Esophagus muscularis mucosa (tissue), 4 donors: ENCODE results near the gene FADS2. TPM values are rescaled to one million over a fixed set of nuclear protein-coding genes. Genes with fewer than 3 reads are reported as not detected.

ENCODE experiments used
- DNase-seq: peaks from one replicate; pipeline ENCODE4 v3.0.0-alpha.2; 2017; ENCODE audit errors: extremely low spot score
- H3K27ac ChIP-seq, 4 donors: fragments of 200-600 bp; sonication (generic); replicated peaks in 1 of 4; 1 replicate in 3 of 4; 2 replicates in 1 of 4; pipeline ENCODE4 v1.5.1; 2016 to 2019; ENCODE audit warnings: mild to moderate bottlenecking in 1 of 4
- H3K27me3 ChIP-seq, 4 donors: fragments of 200-600 bp; sonication (generic); one replicate each; pipeline versions ENCODE4 v1.5.1 to v1.6.0; 2016 to 2019
- H3K36me3 ChIP-seq, 4 donors: fragments of 200-600 bp; sonication (generic); one replicate each; pipeline ENCODE4 v1.5.1; 2016 to 2019
- H3K4me1 ChIP-seq, 4 donors: fragments of 200-600 bp; sonication (generic); one replicate each; pipeline ENCODE4 v1.5.1; 2016 to 2019
- H3K4me3 ChIP-seq, 4 donors: fragments of 200-600 bp; sonication (generic); 1 replicate in 2 of 4; 2 replicates in 2 of 4; pipeline ENCODE4 v1.5.1; 2016 to 2019; ENCODE audit warnings: mild to moderate bottlenecking in 4 of 4, moderate library complexity in 1 of 4
- H3K9me3 ChIP-seq, 4 donors: fragments of 200-600 bp; sonication (generic); 1 replicate in 3 of 4; 2 replicates in 1 of 4; pipeline ENCODE4 v1.5.1; 2016 to 2019
- EP300 ChIP-seq: sonication (generic); formaldehyde crosslinking; IDR thresholded peaks from one replicate; pipeline ENCODE4 v1.6.1; 2017; ENCODE audit warnings: antibody characterized with exemption
- POLR2A ChIP-seq: fragments of 450-650 bp; IDR thresholded peaks from one replicate; pipeline ENCODE4 v1.6.1; 2017; ENCODE audit warnings: antibody characterized with exemption, moderate library complexity, mild to moderate bottlenecking, low read depth
- POLR2AphosphoS5 ChIP-seq, 2 donors: sonication (generic); formaldehyde crosslinking; IDR thresholded peaks; one replicate each; pipeline ENCODE4 v1.6.1; 2017; ENCODE audit warnings: antibody characterized with exemption in 2 of 2
- WGBS: methylation state at CpG from one replicate; pipeline ENCODE4 v1.1.5; 2018; 5-methylcytosine and 5-hydroxymethylcytosine counted together
- intact Hi-C: fragments of 100-400 bp; cut with DNase I; formaldehyde crosslinking; loops from one replicate; pipeline ENCODE4 v1.15.1; 2023
- total RNA-seq, 4 donors: library from RNA; depleted of rRNA; stranded (reverse); fragments of >200 nt; gene quantifications; one replicate each; pipeline versions ENCODE4 v1.1.0 to v1.2.1, GENCODE V29; 2016
- TF ChIP-seq, protein P1 (sequence below), 3 experiments: fragments of 200-600 bp in 2 of 3; fragments of 450-650 bp in 1 of 3; sonication (generic) in 2 of 3; IDR thresholded peaks; one replicate each; pipeline ENCODE4 v1.5.1; 2017 to 2019; ENCODE audit warnings: antibody characterized with exemption in 3 of 3, mild to moderate bottlenecking in 2 of 3, moderate library complexity in 1 of 3

Gene FADS2
- total RNA-seq, 4 donors from 2014 or later, result 15.9 to 32.8 (median 28.0) TPM

DNA sequence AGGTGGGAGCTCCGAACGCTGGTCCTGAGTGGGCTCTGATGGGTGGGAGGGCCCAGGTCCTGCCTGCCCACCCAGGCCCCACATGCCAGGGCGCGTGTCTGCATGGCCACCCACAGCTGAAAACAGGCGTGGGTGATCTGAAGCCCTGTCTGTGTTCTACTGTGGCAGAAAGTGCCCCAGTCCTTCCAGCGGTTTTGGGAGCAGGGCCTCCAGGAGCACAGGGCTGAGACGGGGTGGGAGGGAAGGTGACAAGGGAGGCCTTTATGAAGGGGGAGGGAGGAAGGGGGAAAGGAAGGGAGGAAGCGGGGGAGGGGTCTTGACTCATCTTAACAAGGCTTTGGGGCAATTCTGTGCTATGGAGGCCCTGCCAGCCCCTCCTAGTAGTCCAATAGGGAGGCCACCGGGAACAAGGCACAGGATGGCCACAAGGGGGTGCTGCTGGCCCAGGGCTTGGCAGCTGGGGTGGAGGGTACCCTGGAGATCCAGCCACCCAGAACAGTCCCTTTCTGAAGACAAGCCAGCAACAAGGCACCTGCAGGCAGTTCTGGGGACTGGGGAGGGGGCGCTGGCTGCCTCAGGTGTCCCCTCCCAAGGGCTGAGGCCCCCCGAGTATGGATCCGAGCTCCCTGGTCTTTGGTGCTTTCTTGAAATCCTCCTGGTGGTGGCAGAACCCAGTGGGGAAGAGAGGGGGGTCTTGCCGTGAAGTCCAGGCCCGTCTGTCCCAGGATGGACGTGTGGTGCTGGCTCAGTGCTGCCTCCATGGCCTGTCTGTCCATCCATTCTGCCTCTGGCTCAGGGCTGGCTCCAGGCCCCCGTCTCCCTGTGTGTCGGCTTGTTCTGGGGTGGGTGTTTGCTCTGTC lies 69.5 kb downstream of the FADS2 start:
- no peak overlapping the region for H3K4me3 ChIP-seq
- TF ChIP-seq, protein P1, sequence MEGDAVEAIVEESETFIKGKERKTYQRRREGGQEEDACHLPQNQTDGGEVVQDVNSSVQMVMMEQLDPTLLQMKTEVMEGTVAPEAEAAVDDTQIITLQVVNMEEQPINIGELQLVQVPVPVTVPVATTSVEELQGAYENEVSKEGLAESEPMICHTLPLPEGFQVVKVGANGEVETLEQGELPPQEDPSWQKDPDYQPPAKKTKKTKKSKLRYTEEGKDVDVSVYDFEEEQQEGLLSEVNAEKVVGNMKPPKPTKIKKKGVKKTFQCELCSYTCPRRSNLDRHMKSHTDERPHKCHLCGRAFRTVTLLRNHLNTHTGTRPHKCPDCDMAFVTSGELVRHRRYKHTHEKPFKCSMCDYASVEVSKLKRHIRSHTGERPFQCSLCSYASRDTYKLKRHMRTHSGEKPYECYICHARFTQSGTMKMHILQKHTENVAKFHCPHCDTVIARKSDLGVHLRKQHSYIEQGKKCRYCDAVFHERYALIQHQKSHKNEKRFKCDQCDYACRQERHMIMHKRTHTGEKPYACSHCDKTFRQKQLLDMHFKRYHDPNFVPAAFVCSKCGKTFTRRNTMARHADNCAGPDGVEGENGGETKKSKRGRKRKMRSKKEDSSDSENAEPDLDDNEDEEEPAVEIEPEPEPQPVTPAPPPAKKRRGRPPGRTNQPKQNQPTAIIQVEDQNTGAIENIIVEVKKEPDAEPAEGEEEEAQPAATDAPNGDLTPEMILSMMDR (IDR thresholded peaks at IDR 0.05), result peak; percentile 85 to 92 (median 86)
- TF ChIP-seq POLR2A, result no peak
- H3K27me3 ChIP-seq, result no peaks in the 10 kb centered on the region
- H3K36me3 ChIP-seq, result peaks cover 0 to 58% (median 10%) of the 10 kb centered on the region in 4 donors
- DNase-seq, result no peak
- no peaks in the 10 kb centered on the region for H3K9me3 ChIP-seq
- intact Hi-C loops, result loop anchor here (2.0 to 5.0 kb wide), 2 partner anchors 101 to 210 kb away; no protein-coding TSS in a partner anchor
- H3K27ac ChIP-seq, result peak overlapping the region; percentile 2 to 67 (median 54)
- WGBS, result 71% methylated on average over 9 of the region's 17 CpGs
- peaks cover 9 to 26% (median 19%) of the 10 kb centered on the region in 4 donors for H3K4me1 ChIP-seq

DNA sequence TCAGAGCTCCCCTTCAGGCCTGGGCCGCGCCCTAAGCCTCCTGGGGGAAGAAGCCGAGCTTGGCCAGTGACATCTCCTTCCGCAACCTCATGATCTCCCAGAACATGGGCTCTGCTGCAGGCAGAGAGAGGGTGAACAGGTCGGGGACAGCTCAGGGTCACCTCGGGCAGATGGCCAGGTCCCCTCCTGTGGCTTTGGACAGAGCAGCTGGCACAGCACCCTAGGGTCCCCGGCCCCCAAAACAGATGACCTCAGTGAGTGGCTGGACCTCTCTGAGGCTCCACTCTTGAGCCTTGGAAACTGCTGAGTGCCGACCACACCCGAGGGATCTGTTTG lies 70.1 kb downstream of the FADS2 start:
- peaks cover 9 to 26% (median 19%) of the 10 kb centered on the region in 4 donors for H3K4me1 ChIP-seq
- WGBS, result 83% methylated on average over 6 of the region's 9 CpGs
- peak overlapping the region; percentile 2 to 67 (median 55) for H3K27ac ChIP-seq
- intact Hi-C loops, result loop anchor here (2.0 to 5.0 kb wide), 2 partner anchors 101 to 209 kb away; no protein-coding TSS in a partner anchor
- H3K9me3 ChIP-seq, result no peaks in the 10 kb centered on the region
- H3K36me3 ChIP-seq, result peaks cover 0 to 64% (median 11%) of the 10 kb centered on the region in 4 donors
- no peaks in the 10 kb centered on the region for H3K27me3 ChIP-seq
- TF ChIP-seq, protein P1 (IDR thresholded peaks at IDR 0.05), result no peak
- TF ChIP-seq POLR2AphosphoS5 (IDR thresholded peaks at IDR 0.05) (no peak), EP300 (no peak), POLR2A (no peak)
- no peak overlapping the region for H3K4me3 ChIP-seq
- no peak for DNase-seq

DNA sequence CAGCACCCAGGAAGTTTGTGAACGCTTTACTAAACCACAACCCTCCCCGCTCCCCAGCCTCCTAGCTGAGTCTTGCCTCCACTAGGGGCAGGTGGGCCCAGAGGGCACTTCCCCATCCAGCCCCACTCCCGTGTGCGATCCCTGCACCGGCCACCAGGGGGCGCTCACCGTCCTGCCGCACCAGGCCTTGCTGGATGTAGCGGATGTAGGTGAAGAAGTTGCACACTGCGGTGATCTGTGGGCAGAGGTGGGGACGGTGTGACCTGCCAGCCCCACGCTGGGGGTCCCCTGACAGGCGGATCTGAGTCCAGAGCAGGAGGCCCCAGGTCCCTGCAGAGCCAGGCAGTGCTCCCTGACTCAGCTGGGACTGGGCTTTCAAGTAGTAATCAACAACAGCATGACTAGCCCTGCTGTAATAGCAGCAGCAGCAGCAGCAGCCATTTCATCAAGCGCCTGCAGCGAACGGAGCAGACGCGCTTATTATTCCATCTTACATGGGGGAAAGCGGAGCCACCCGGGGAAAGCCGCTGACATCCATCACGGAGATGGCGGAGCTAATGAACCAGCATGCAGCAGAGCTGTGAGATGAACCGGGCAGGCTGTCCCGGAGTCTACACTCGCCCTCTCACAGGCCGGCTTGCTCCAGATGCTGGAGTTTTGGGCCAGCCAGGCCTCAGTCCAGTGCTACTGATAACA lies 71.2 kb downstream of the FADS2 start:
- intact Hi-C loops, result loop anchor here (1.0 to 5.0 kb wide), 4 partner anchors 48 to 208 kb away; no protein-coding TSS in a partner anchor
- DNase-seq, result peak; percentile 96
- H3K36me3 ChIP-seq, result peaks cover 2 to 73% (median 17%) of the 10 kb centered on the region in 4 donors
- no peak overlapping the region for H3K4me3 ChIP-seq
- H3K4me1 ChIP-seq, result peaks cover 9 to 26% (median 19%) of the 10 kb centered on the region in 4 donors
- WGBS, result 35% methylated on average over 23 of the region's 27 CpGs
- TF ChIP-seq EP300 (no peak), POLR2A (no peak), POLR2AphosphoS5 (IDR thresholded peaks at IDR 0.05) (peak in 1 of 2 donors; percentile 59)
- TF ChIP-seq, protein P1 (IDR thresholded peaks at IDR 0.05), result peak in 2 of 3 experiments; percentile 99 to 100
- H3K27ac ChIP-seq, result peak overlapping the region in 3 of 4 donors; percentile 46 to 67 (median 48)
- no peaks in the 10 kb centered on the region for H3K27me3 ChIP-seq
- H3K9me3 ChIP-seq, result no peaks in the 10 kb centered on the region

DNA sequence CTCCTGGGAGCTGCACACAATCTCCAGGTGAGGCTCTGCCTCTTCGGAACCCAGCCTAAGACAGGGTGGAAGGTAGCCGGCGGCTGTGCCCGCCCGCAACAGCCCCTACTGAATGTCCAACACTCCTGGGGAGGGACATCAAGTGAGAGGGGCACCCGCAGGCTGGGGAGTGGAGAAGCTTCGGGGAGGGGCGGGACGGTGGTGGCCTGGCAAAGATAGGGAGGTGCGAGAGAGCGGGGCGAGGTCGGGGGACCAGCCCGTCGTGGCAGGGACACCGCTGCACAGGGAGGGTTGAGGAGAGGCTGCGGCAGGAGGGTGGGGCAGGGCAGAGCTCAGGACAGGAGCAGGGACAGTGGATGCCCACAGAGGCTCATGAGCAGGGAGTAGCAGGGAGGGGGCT lies 72.2 kb downstream of the FADS2 start:
- H3K4me1 ChIP-seq, result peaks cover 9 to 26% (median 19%) of the 10 kb centered on the region in 4 donors
- peaks cover 6 to 82% (median 25%) of the 10 kb centered on the region in 4 donors for H3K36me3 ChIP-seq
- H3K27ac ChIP-seq, result peak overlapping the region in 2 of 4 donors; percentile 31 to 48
- no peak overlapping the region for H3K4me3 ChIP-seq
- TF ChIP-seq POLR2A (no peak), POLR2AphosphoS5 (IDR thresholded peaks at IDR 0.05) (no peak), EP300 (no peak)
- TF ChIP-seq, protein P1 (IDR thresholded peaks at IDR 0.05), result no peak
- H3K27me3 ChIP-seq, result no peaks in the 10 kb centered on the region
- WGBS, result 91% methylated on average over 12 of the region's 17 CpGs
- no peak for DNase-seq
- intact Hi-C loops, result no loop called here
- H3K9me3 ChIP-seq, result no peaks in the 10 kb centered on the region
